Measurements from ENCODE around the gene SAMMSON.

SAMMSON gene

DNA sequence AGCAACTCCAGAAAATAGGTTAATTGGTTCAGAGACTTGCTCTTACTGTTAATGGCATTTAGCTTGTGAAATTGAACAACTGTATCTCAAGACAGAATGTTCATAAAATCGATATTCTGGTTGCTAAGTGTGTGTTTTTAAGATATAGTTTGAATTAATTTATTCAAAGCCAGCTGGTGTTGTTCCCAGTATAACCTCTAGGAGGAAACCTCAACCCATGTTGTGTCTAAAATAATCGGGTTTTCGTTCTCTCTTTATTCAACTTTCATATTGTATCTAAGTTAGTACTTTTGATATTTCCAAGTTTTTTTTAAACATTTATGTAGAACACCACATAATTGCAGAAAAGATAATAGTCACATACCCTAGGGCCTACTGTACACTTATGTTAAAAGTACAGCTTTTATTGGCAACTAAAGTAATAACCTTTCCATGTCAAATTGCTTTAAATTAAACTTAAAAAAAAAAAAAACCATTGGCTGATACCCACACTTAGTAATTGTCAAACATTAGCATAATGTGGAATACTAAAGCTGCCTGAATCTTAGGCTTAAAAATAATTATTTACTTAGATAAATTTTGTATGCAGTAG, 90.9 kb downstream of the SAMMSON start:
- DNase-seq (ENCODE audit: low read depth in 2 of 2) = no peak

GRCh38 chr3:70094197-70094596, 94.7 kb downstream of the SAMMSON start:
- DNase-seq (ENCODE audit: low read depth in 2 of 2) = no peak

- DNase-seq (ENCODE audit: low read depth in 2 of 2) = no peak
Observed at GRCh38 chr3:70095260-70095659, 95.7 kb downstream of the SAMMSON start.

DNA sequence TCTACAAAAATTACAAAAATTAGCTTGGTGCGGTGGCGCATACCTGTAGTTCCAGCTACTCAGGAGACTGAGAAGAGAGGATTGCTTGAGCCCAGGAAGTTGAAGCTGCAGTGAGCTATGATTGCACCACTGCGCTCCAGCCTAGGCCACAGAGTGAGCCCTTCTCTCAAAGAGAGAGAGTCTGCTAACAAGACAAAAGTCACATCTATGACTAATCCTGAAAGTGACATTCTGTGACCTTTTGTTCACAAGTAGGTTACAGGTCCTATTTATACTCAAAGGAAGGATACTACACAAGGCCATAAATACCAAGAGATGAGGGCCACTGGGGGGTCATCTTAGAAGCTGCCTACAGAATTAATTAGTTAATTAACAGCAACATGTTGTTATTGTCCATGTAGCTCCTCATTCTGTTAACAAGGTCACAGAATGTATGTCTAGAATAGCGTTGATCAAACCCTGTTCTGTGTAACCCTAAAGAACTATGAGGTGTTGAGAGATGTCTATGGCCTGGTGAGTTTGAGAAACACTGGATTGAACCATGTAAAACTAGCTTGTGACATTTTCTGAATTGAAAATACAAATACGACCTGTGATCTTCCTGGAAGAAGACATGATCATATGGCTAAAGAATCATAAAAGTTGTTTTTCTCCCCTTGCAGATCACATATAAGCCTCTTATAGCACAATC, 97.0 kb downstream of the SAMMSON start:
- DNase-seq (ENCODE audit: low read depth in 2 of 2) = no peak

DNA sequence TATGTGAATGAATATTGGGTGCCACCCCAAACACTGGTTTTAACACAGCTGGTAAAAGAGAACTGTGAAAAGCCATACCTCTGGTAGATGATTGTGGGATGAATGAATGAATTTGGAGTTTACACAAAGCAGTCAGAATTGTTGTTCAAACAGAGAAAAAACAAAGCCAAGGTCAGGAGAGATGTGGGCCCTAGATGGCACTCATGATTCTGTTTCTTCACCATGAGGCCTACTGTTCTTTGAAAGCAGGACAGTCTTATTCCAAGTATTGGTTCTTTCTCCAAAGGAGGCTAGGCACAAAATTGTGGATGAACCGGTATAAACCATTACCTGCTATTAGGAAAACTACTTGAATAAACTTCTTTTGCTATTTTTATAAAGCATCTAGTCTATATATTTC, 97.6 kb downstream of the SAMMSON start:
- no peak for DNase-seq (ENCODE audit: low read depth in 2 of 2)

DNA sequence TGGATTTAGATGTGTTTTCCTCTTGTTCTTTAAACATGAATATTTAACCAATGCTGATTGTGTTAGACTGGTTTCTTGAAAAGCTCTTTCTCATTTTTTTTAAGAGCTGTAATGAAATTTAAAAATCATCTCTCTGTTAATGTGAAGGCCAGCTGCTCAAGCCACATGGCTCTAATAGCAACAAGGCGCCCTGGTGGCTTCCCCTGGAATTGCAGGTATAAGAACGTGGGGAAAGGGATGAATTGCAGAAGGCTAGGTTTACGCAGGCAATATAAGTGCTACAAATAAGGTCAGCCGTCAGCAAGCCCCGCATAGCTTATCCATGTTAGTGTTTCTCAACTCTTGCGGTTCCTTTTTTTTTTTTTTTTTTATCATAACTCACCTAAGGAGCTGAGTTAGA, 108.5 kb downstream of the SAMMSON start:
- DNase-seq (ENCODE audit: low read depth in 2 of 2) = no peak

DNA sequence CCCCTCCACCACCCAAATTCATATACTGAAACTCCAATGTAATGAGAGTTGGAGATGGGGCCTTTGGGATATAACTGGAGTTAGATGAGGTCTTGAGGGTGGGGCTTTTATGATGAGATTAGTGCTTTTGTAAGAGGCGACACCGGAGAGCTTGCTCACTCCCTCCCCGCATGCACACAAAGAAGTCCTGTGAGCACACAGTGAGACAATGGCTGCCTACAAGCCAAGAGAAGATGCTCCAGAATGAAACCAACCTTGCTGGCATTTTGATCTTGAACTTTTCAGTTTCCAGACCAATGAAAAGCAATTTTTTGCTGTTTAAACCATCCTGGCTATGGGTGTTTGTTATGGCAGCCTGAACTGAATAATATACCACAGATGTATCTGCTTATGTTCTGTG, 109.0 kb downstream of the SAMMSON start:
- no peak for DNase-seq (ENCODE audit: low read depth in 2 of 2)

DNA sequence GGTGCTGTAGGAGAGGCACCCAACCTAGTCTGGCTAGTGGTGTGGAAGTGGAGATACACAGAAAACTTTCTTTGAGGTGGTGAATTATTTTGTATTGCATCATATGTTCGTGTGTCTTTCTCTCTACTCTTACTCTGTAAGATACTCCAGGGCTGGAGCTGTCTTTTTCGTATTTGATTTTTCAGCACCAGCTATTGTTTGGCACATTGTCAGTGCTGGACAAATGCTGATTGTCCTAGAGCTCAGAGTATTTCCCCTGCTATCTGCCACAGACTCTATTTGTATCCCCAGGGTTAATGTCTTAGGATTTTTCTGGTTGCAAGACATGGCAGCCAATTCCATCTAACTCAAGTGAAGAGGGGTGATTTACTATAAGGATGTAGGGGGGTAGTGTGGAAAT, 110.5 kb downstream of the SAMMSON start:
- DNase-seq (ENCODE audit: low read depth in 2 of 2) = no peak

DNA sequence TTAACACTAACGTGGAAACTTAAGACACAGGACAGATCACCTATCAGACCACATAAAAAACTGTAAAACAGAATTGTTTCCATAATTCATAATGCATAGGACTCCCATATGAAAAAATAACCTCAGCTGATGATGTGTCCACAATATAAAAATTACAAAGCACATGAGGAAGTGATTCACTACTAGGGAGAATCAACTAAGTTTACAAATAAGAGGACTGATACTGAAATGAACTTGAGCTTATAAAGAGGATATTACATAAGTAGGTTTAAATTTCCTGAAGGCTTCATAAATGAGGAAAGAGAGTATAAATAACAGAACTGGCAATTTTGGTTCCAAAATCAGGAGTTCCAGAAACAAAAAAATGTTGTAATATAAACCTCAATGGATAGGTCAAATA, 111.9 kb downstream of the SAMMSON start:
- DNase-seq (ENCODE audit: low read depth in 2 of 2) = no peak

GRCh38 chr3:70112751-70113150, 113.2 kb downstream of the SAMMSON start:
- no peak for DNase-seq (ENCODE audit: low read depth in 2 of 2)

- DNase-seq (ENCODE audit: low read depth in 2 of 2) = no peak
Observed at GRCh38 chr3:70114431-70114830, 114.9 kb downstream of the SAMMSON start.

- DNase-seq (ENCODE audit: low read depth in 2 of 2) = no peak
Observed at GRCh38 chr3:70119879-70120278, 120.3 kb downstream of the SAMMSON start.

Measured in stimulated activated CD8-positive, alpha-beta memory T cell treated with anti-CD3 and anti-CD28 coated beads, Interleukin-15, amount 100 ng/mL, for 4 hours (primary cell).